Adrenal gland (tissue), 12 donors: Measurements from ENCODE around the gene TEX22. TPM values are rescaled to one million over a fixed set of nuclear protein-coding genes. Genes with fewer than 3 reads are reported as not detected.

Experiments used
- DNase-seq, 7 donors: peaks; one replicate each; pipeline ENCODE4 v3.0.0-alpha.2; 2019 to 2020
- H3K27ac ChIP-seq, 5 donors: fragments of 200-600 bp; sonication (generic) in 4 of 5; 1 replicate in 3 of 5; 2 replicates in 2 of 5; pipeline versions ENCODE4 v1.5.1 to v1.8.0; 2016 to 2020; ENCODE audit warnings: mild to moderate bottlenecking in 1 of 5
- H3K27me3 ChIP-seq: fragments of 200-600 bp; 2 replicates; pipeline ENCODE4 v1.8.0; 2021
- H3K36me3 ChIP-seq, 2 donors: fragments of 200-600 bp; replicated peaks in 1 of 2; 1 replicate in 1 of 2; 2 replicates in 1 of 2; pipeline versions ENCODE4 v1.5.1 to v1.8.0; 2018 to 2022
- H3K4me1 ChIP-seq, 2 donors: fragments of 200-600 bp; replicated peaks in 1 of 2; 1 replicate in 1 of 2; 2 replicates in 1 of 2; pipeline versions ENCODE4 v1.5.1 to v1.8.0; 2018 to 2021
- H3K4me3 ChIP-seq, 4 donors: fragments of 200-600 bp; sonication (generic) in 3 of 4; one replicate each; pipeline ENCODE4 v1.5.1; 2016 to 2018
- H3K9me3 ChIP-seq, 3 donors: fragments of 200-600 bp; sonication (generic) in 1 of 3; replicated peaks in 1 of 3; 1 replicate in 2 of 3; 2 replicates in 1 of 3; pipeline versions ENCODE4 v1.5.1 to v1.8.0; 2016 to 2021
- POLR2A ChIP-seq, 2 donors: fragments of 450-650 bp; IDR thresholded peaks; one replicate each; pipeline ENCODE4 v1.6.1; 2017; ENCODE audit warnings: antibody characterized with exemption in 2 of 2, mild to moderate bottlenecking in 2 of 2, moderate library complexity in 1 of 2
- WGBS, 4 donors: extraction: QIAGEN DNeasy Blood & Tissue Kit in 2 of 4; methylation state at CpG; one replicate each; pipeline versions ENCODE4 v1.1.5 to v1.1.7; 2013 to 2017; 5-methylcytosine and 5-hydroxymethylcytosine counted together
- intact Hi-C, 2 donors: fragments of 100-400 bp; cut with DNase I; formaldehyde crosslinking; loops; one replicate each; pipeline versions ENCODE4 v1.14.1 to v1.15.0; 2022 to 2023
- polyA plus RNA-seq, 3 donors: library from polyadenylated mRNA; stranded (reverse); fragments of 200-250 nt in 2 of 3; fragments of 350-450 nt in 1 of 3; fragmentation: Illumina TruSeq in 1 of 3; extraction: RNeasy Lipid Tissue Mini Kit (QIAGEN cat#74804) in 1 of 3; gene quantifications; one replicate each; pipeline ENCODE4 v1.2.3, GENCODE V29; 2013 to 2014
- total RNA-seq, 9 donors: library from RNA; depleted of rRNA in 4 of 9; stranded (reverse); fragments of >200 nt in 4 of 9; fragments of 120-200 nt in 1 of 9; fragmentation: NEBNext Ultra II Directional in 1 of 9; extraction: Animal tissue kit (Norgen Biotek cat#: 25700) in 1 of 9; gene quantifications; one replicate each; pipeline versions ENCODE4 v1.1.0 to v1.2.4, GENCODE V29; 2013 to 2023
- TF ChIP-seq, protein P1 (sequence below), 6 experiments: fragments of 450-650 bp in 4 of 6; fragments of 200-600 bp in 2 of 6; sonication (generic) in 1 of 6; IDR thresholded peaks; 1 replicate in 5 of 6; 2 replicates in 1 of 6; pipeline versions ENCODE4 v1.5.1 to v1.8.0; 2016 to 2021; ENCODE audit warnings: antibody characterized with exemption in 6 of 6, mild to moderate bottlenecking in 2 of 6, moderate library complexity in 1 of 6
- donor health status: healthy with polysubstance abuse.
- donor health status: Bipolar disorder and iron deficiency.
- donor health status: DM: yes; HTN: yes; CAD: no.
- donor health status: DM: no; HTN: no; CAD: no.
- donor health status: DM: no; HTN: no; CAD: no.
- donor health status: DM: yes; HTN: yes; CAD: no.

TEX22 gene
- total and polyA plus RNA-seq, 12 donors, result 0.17 to 2.8 (median 0.38) TPM; not detected in 3

- intact Hi-C loops, result no loop called here
- Histone ChIP-seq H3K27me3 (no peaks in the 10 kb centered on the region), H3K9me3 (no peaks in the 10 kb centered on the region), H3K4me1 (peaks cover 14 to 23% of the 10 kb centered on the region in 2 donors), H3K27ac (peak overlapping the region in 2 of 5 donors; percentile 17 to 65), H3K36me3 (no peaks in the 10 kb centered on the region), H3K4me3 (no peak overlapping the region)
- no peak for TF ChIP-seq POLR2A (IDR thresholded peaks at IDR 0.05)
- TF ChIP-seq, protein P1, sequence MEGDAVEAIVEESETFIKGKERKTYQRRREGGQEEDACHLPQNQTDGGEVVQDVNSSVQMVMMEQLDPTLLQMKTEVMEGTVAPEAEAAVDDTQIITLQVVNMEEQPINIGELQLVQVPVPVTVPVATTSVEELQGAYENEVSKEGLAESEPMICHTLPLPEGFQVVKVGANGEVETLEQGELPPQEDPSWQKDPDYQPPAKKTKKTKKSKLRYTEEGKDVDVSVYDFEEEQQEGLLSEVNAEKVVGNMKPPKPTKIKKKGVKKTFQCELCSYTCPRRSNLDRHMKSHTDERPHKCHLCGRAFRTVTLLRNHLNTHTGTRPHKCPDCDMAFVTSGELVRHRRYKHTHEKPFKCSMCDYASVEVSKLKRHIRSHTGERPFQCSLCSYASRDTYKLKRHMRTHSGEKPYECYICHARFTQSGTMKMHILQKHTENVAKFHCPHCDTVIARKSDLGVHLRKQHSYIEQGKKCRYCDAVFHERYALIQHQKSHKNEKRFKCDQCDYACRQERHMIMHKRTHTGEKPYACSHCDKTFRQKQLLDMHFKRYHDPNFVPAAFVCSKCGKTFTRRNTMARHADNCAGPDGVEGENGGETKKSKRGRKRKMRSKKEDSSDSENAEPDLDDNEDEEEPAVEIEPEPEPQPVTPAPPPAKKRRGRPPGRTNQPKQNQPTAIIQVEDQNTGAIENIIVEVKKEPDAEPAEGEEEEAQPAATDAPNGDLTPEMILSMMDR (IDR thresholded peaks at IDR 0.05), result no peak
- 76 to 80% (median 79%) methylated on average over 19 to 21 of the region's 21 CpGs for WGBS, 4 donors
- DNase-seq, result peak in 1 of 7 donors; percentile 71
Measured at GRCh38 chr14:105422695-105423487, 24.6 kb downstream of the TEX22 start.

- Histone ChIP-seq H3K27ac (no peak overlapping the region), H3K4me1 (peaks cover 14 to 23% of the 10 kb centered on the region in 2 donors), H3K27me3 (no peaks in the 10 kb centered on the region), H3K4me3 (no peak overlapping the region), H3K36me3 (no peaks in the 10 kb centered on the region), H3K9me3 (no peaks in the 10 kb centered on the region)
- DNase-seq, result no peak
- no peak for TF ChIP-seq POLR2A (IDR thresholded peaks at IDR 0.05)
- TF ChIP-seq, protein P1 (IDR thresholded peaks at IDR 0.05), result no peak
- intact Hi-C loops, result no loop called here
- WGBS, 4 donors, result 93 to 96% (median 94%) methylated on average over 17 to 21 of the region's 21 CpGs
Measured at GRCh38 chr14:105423488-105424195, 25.3 kb downstream of the TEX22 start.

DNA sequence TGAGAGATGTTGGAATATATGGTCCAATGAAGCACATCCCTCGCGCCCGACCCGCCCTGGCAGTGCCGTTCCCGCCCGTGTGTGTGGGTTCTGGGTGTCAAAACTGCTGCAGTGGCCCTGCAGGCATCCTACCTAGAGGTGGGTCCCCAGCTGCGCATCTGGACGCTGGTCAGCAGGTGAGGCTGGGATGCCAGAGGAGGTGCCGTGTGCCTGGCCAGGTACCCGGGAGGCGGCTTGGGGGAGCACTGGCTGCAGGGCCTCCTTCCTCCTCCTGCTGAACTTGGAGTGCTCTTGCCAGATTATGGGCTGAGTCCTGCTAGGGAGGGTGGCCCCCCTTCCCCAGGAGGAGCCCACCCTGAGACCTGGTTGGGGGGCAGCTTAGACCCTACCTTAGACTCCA lies 26.5 kb downstream of the TEX22 start:
- DNase-seq, result no peak
- H3K27ac ChIP-seq, result no peak overlapping the region
- TF ChIP-seq, protein P1 (IDR thresholded peaks at IDR 0.05), result no peak
- no peak for TF ChIP-seq POLR2A (IDR thresholded peaks at IDR 0.05)
- no peak overlapping the region for H3K4me3 ChIP-seq
- 95 to 100% (median 96%) methylated on average over 1 to 12 of the region's 12 CpGs for WGBS, 4 donors
- no peaks in the 10 kb centered on the region for H3K36me3 ChIP-seq
- intact Hi-C loops, result no loop called here
- H3K27me3 ChIP-seq, result no peaks in the 10 kb centered on the region
- H3K4me1 ChIP-seq, result peaks cover 14 to 16% of the 10 kb centered on the region in 2 donors
- H3K9me3 ChIP-seq, result no peaks in the 10 kb centered on the region

DNA sequence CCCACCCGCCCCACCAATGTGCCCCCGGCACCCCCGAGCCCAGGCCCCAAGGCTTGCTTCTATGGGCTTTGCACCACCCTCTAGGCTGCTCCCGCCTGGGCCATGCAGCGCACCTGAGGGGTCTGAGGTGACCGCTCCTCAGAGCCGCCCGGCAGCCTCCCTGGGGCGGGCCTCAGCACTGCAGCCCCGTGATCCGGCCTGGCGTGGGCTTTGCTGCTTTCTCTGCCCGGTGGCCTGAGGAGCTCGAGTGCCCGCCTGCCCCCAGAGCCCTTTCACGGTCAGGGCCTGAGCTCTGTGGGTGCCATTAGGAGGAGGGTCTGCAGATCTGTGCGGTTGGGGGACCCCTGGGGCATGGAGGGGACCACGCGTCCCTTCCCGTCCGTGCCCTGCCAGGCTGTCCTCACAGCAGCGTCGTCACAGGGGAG lies 27.5 kb downstream of the TEX22 start:
- H3K9me3 ChIP-seq, result no peaks in the 10 kb centered on the region
- 92 to 100% (median 98%) methylated on average over 6 to 23 of the region's 23 CpGs for WGBS, 4 donors
- intact Hi-C loops, result no loop called here
- no peak overlapping the region for H3K27ac ChIP-seq
- no peak overlapping the region for H3K4me3 ChIP-seq
- H3K4me1 ChIP-seq, result peaks cover 9 to 16% of the 10 kb centered on the region in 2 donors
- H3K27me3 ChIP-seq, result no peaks in the 10 kb centered on the region
- no peaks in the 10 kb centered on the region for H3K36me3 ChIP-seq
- TF ChIP-seq, protein P1 (IDR thresholded peaks at IDR 0.05), result no peak
- no peak for TF ChIP-seq POLR2A (IDR thresholded peaks at IDR 0.05)
- no peak for DNase-seq
